Kidney (tissue), 14 donors: Measurements from ENCODE around the gene METTL21C. TPM values are rescaled to one million over a fixed set of nuclear protein-coding genes. Genes with fewer than 3 reads are reported as not detected.

Experiments
- DNase-seq, 5 donors: peaks; one replicate each; pipeline ENCODE4 v3.0.0-alpha.2; 2013 to 2020
- FAIRE-seq: peaks from 2 replicates; lab custom pipeline; 2012; peaks lifted over from hg19 to GRCh38; lab: Jason Lieb, UNC
- H3K27ac ChIP-seq, 2 donors: one replicate each; pipeline ENCODE4 v1.7.0; 2013; ENCODE audit warnings: low read depth in 2 of 2, low read length in 2 of 2, inconsistent platforms in 1 of 2
- H3K27me3 ChIP-seq: one replicate; pipeline ENCODE4 v1.7.1; 2013; ENCODE audit warnings: low read length, inconsistent platforms; ENCODE audit not compliant: control insufficient read depth, insufficient read depth
- H3K36me3 ChIP-seq, 3 donors: one replicate each; pipeline versions ENCODE4 v1.7.0 to v1.7.1; 2013; ENCODE audit warnings: low read length in 3 of 3, control low read depth in 1 of 3, inconsistent platforms in 1 of 3; ENCODE audit not compliant: insufficient read depth in 3 of 3, control insufficient read depth in 2 of 3
- H3K4me1 ChIP-seq, 3 donors: one replicate each; pipeline versions ENCODE4 v1.7.0 to v1.7.1; 2013; ENCODE audit warnings: low read length in 3 of 3, inconsistent platforms in 1 of 3, low read depth in 1 of 3; ENCODE audit not compliant: control insufficient read depth in 2 of 3, insufficient read depth in 2 of 3
- H3K4me3 ChIP-seq, 3 donors: one replicate each; pipeline versions ENCODE4 v1.7.0 to v1.8.1; 2013; ENCODE audit warnings: low read length in 3 of 3, control low read depth in 1 of 3, inconsistent platforms in 1 of 3
- H3K9ac ChIP-seq, 3 donors: one replicate each; pipeline versions ENCODE4 v1.7.0 to v1.7.1; 2013; ENCODE audit warnings: low read length in 3 of 3, control low read depth in 1 of 3, inconsistent platforms in 1 of 3
- H3K9me3 ChIP-seq, 3 donors: one replicate each; pipeline versions ENCODE4 v1.7.0 to v1.7.1; 2013; ENCODE audit warnings: low read length in 3 of 3, control low read depth in 1 of 3, inconsistent platforms in 1 of 3; ENCODE audit not compliant: control insufficient read depth in 2 of 3, insufficient read depth in 1 of 3
- CTCF ChIP-seq: IDR thresholded peaks from 3 replicates; pipeline ENCODE4 v1.5.1; 2012; ENCODE audit warnings: mild to moderate bottlenecking, moderate library complexity, borderline replicate concordance; ENCODE audit not compliant: insufficient read depth; ENCODE audit errors: extremely low read depth
- intact Hi-C: fragments of 100-400 bp; cut with DNase I; formaldehyde crosslinking; loops from one replicate; pipeline ENCODE4 v1.11.1; 2022
- polyA plus RNA-seq: library from polyadenylated mRNA; stranded (reverse); fragments of 350-450 nt; fragmentation: Illumina TruSeq; extraction: RNeasy Lipid Tissue Mini Kit (QIAGEN cat#74804); gene quantifications from one replicate; pipeline ENCODE4 v1.2.3, GENCODE V29; 2014; ENCODE audit warnings: low read depth, low replicate concordance; ENCODE audit not compliant: insufficient read depth
- total RNA-seq: library from RNA; stranded (reverse); fragmentation: NEBNext Ultra II Directional; extraction: Animal tissue kit (Norgen Biotek cat#: 25700); gene quantifications from one replicate; pipeline ENCODE4 v1.2.1, GENCODE V29; 2021
- donor health status: control.
- donor health status: control.
- donor health status: control.
- donor health status: control.
- donor health status: control.
- donor health status: DM: yes; HTN: yes; CAD: no.
- donor health status: Normal renal cell carcinoma (clear cell type).

The METTL21C gene
- total and polyA plus RNA-seq, 2 donors from 2014 or later: not detected

GRCh38 chr13:102708991-102709390 lies 14.1 kb upstream of the METTL21C start:
- no peak for TF ChIP-seq CTCF
- DNase-seq (no peak), FAIRE-seq (no peak)
- H3K27ac ChIP-seq: no peak overlapping the region
- H3K27me3 ChIP-seq: no peaks in the 10 kb centered on the region
- H3K36me3 ChIP-seq: no peaks in the 10 kb centered on the region
- H3K9me3 ChIP-seq: no peaks in the 10 kb centered on the region
- no peak overlapping the region for H3K4me3 ChIP-seq
- H3K9ac ChIP-seq: no peak overlapping the region
- no peaks in the 10 kb centered on the region for H3K4me1 ChIP-seq
- intact Hi-C loops: no loop called here

GRCh38 chr13:102708211-102708610 lies 13.4 kb upstream of the METTL21C start:
- Histone ChIP-seq H3K36me3 (no peaks in the 10 kb centered on the region), H3K4me3 (no peak overlapping the region), H3K27ac (no peak overlapping the region), H3K9ac (no peak overlapping the region), H3K4me1 (no peaks in the 10 kb centered on the region), H3K27me3 (no peaks in the 10 kb centered on the region), H3K9me3 (no peaks in the 10 kb centered on the region)
- FAIRE-seq (no peak), DNase-seq (no peak)
- TF ChIP-seq CTCF: no peak
- intact Hi-C loops: no loop called here

GRCh38 chr13:102707467-102707866 lies 12.6 kb upstream of the METTL21C start:
- no peak for DNase-seq
- FAIRE-seq: no peak
- H3K4me3 ChIP-seq: no peak overlapping the region
- H3K36me3 ChIP-seq: no peaks in the 10 kb centered on the region
- H3K9me3 ChIP-seq: no peaks in the 10 kb centered on the region
- H3K27me3 ChIP-seq: no peaks in the 10 kb centered on the region
- no peak for TF ChIP-seq CTCF
- no peaks in the 10 kb centered on the region for H3K4me1 ChIP-seq
- intact Hi-C loops: no loop called here
- H3K27ac ChIP-seq: no peak overlapping the region
- no peak overlapping the region for H3K9ac ChIP-seq

- no peak for TF ChIP-seq CTCF
- H3K27me3 ChIP-seq: no peaks in the 10 kb centered on the region
- FAIRE-seq (no peak), DNase-seq (no peak)
- no peaks in the 10 kb centered on the region for H3K9me3 ChIP-seq
- no peak overlapping the region for H3K4me3 ChIP-seq
- H3K9ac ChIP-seq: no peak overlapping the region
- no peaks in the 10 kb centered on the region for H3K4me1 ChIP-seq
- intact Hi-C loops: no loop called here
- H3K36me3 ChIP-seq: no peaks in the 10 kb centered on the region
- no peak overlapping the region for H3K27ac ChIP-seq
These were observed 9.6 kb upstream of the METTL21C start for GRCh38 chr13:102704238-102705058.
